Ishikawa (cell line): ENCODE data around the gene PDE4B.

ENCODE experiments used
- CREB1 ChIP-seq: IDR thresholded peaks from 2 replicates; pipeline ENCODE4 v1.6.1; 2012; ENCODE audit warnings: low read depth
- EP300 ChIP-seq: IDR thresholded peaks from 2 replicates; pipeline ENCODE4 v1.6.1; 2012; ENCODE audit warnings: borderline replicate concordance
- TF ChIP-seq, protein P1 (sequence below): IDR thresholded peaks from 2 replicates; pipeline ENCODE4 v1.6.1; 2012

DNA sequence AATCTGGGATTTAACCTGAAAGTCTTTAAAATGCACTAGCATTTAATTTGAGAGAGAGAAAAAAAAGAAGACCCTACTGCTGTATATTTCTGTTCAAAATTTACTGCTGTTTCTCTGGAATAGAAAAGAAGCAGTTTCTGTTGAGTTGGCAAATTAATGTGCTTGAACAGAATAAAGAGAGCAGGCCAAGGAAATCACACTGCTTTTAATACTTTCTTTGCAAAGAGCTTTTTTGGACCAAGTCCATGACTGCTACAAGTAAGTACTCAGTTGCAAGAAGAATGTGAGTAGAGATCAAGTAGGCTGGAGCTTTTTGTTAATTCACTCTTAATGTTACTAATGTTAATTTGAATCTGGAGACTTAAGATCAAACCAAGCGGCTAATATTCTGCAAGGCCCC, 405.1 kb downstream of the PDE4B start:
- TF ChIP-seq, protein P1, sequence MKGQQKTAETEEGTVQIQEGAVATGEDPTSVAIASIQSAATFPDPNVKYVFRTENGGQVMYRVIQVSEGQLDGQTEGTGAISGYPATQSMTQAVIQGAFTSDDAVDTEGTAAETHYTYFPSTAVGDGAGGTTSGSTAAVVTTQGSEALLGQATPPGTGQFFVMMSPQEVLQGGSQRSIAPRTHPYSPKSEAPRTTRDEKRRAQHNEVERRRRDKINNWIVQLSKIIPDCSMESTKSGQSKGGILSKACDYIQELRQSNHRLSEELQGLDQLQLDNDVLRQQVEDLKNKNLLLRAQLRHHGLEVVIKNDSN = no peak
- TF ChIP-seq EP300 (no peak), CREB1 (no peak)
